ENCODE measurements around the gene APLP1.

GRCh38 chr19:35911173-35911572 lies 42.8 kb downstream of the APLP1 start:
- TF ChIP-seq CTCF (conservative IDR thresholded peaks at IDR 0.05; ENCODE audit: low read depth, low read length): no peak
- no peak for TF ChIP-seq POLR2A (IDR thresholded peaks at IDR 0.05; ENCODE audit: low read depth, low read length)
- no peak for TF ChIP-seq RAD21 (IDR thresholded peaks at IDR 0.05; ENCODE audit: low read length)
- no peak for TF ChIP-seq BHLHE40 (IDR thresholded peaks at IDR 0.05; ENCODE audit: low read depth, low read length)
- no peak for TF ChIP-seq FOS (IDR thresholded peaks at IDR 0.05; ENCODE audit: low read depth, low read length)
- no peak for TF ChIP-seq CHD1 (IDR thresholded peaks at IDR 0.05; ENCODE audit: low read depth, low read length)
- no peak for TF ChIP-seq USF2 (IDR thresholded peaks at IDR 0.05; ENCODE audit: low read depth, low read length)
- TF ChIP-seq MXI1 (IDR thresholded peaks at IDR 0.05; ENCODE audit: borderline replicate concordance, low read depth, low read length): no peak
- TF ChIP-seq RCOR1 (IDR thresholded peaks at IDR 0.05; ENCODE audit: insufficient replicate concordance, low read length): no peak
- TF ChIP-seq CEBPB (IDR thresholded peaks at IDR 0.05; ENCODE audit: low read depth, low read length): no peak
- no peak for TF ChIP-seq ELK1 (IDR thresholded peaks at IDR 0.05; ENCODE audit: borderline replicate concordance, low read depth, low read length)

All from IMR-90 (cell line).